Cardiac muscle cell (in vitro differentiated cells and primary cell): ENCODE measurements around the gene COPS2. TPM values are rescaled to one million over a fixed set of nuclear protein-coding genes. Genes with fewer than 3 reads are reported as not detected.

ENCODE experiments used
- DNase-seq, 2 donors: peaks; one replicate each; pipeline versions ENCODE4 v3.0.0 to v3.0.0-alpha.2; 2010 to 2017; ENCODE audit warnings: low read depth in 1 of 2, low spot score in 1 of 2
- H3K27ac ChIP-seq: fragments of 200-600 bp; sonication (generic); 2 replicates; pipeline ENCODE4 v1.5.1; 2016
- H3K27me3 ChIP-seq: fragments of 200-600 bp; sonication (generic); 2 replicates; pipeline ENCODE4 v1.6.0; 2016; ENCODE audit warnings: control low read depth
- H3K36me3 ChIP-seq: fragments of 200-600 bp; sonication (generic); 2 replicates; pipeline ENCODE4 v1.5.1; 2016; ENCODE audit warnings: control low read depth
- H3K4me1 ChIP-seq: fragments of 200-600 bp; sonication (generic); 2 replicates; pipeline ENCODE4 v1.8.1; 2017; ENCODE audit warnings: low read depth, mild to moderate bottlenecking, mixed run types
- H3K4me3 ChIP-seq: fragments of 200-600 bp; sonication (generic); 2 replicates; pipeline ENCODE4 v1.5.1; 2016; ENCODE audit warnings: mild to moderate bottlenecking
- H3K9me3 ChIP-seq: fragments of 200-600 bp; sonication (generic); 2 replicates; pipeline ENCODE4 v1.5.1; 2017; ENCODE audit warnings: low read depth, mild to moderate bottlenecking, control low read depth
- CTCF ChIP-seq: IDR thresholded peaks from 2 replicates; pipeline ENCODE4 v1.5.1; 2012; ENCODE audit warnings: low read depth, mild to moderate bottlenecking, low read length
- polyA plus RNA-seq: library from polyadenylated mRNA; unstranded; fragments of >200 nt; fragmentation: Nextera tagmentation; extraction: Ambion mirVana; gene quantifications from 2 replicates; pipeline ENCODE4 v1.2.1, GENCODE V29; 2016
- total RNA-seq: library from RNA; depleted of rRNA; stranded (reverse); fragments of >200 nt; gene quantifications from 2 replicates; pipeline ENCODE4 v1.2.3, GENCODE V29; 2016

COPS2 gene
- total and polyA plus RNA-seq, 2 experiments from 2014 or later, result 35.7 to 41.3 TPM

- TF ChIP-seq CTCF, result no peak
- Histone ChIP-seq H3K27ac (no peak overlapping the region), H3K4me1 (peaks cover 19% of the 10 kb centered on the region), H3K4me3 (no peak overlapping the region), H3K36me3 (no peaks in the 10 kb centered on the region), H3K9me3 (no peaks in the 10 kb centered on the region), H3K27me3 (no peaks in the 10 kb centered on the region)
- no peak for DNase-seq
Measured at GRCh38 chr15:49085696-49086459, 69.5 kb downstream of the COPS2 start.

- Histone ChIP-seq H3K4me1 (peaks cover 15% of the 10 kb centered on the region), H3K9me3 (no peaks in the 10 kb centered on the region), H3K27ac (no peak overlapping the region), H3K4me3 (no peak overlapping the region), H3K36me3 (no peaks in the 10 kb centered on the region), H3K27me3 (no peaks in the 10 kb centered on the region)
- no peak for DNase-seq
- no peak for TF ChIP-seq CTCF
Measured at GRCh38 chr15:49084285-49084570, 71.2 kb downstream of the COPS2 start.

GRCh38 chr15:49083401-49084284 lies 71.8 kb downstream of the COPS2 start:
- no peak for DNase-seq
- Histone ChIP-seq H3K36me3 (no peaks in the 10 kb centered on the region), H3K27me3 (no peaks in the 10 kb centered on the region), H3K9me3 (no peaks in the 10 kb centered on the region), H3K27ac (no peak overlapping the region), H3K4me1 (peaks cover 9% of the 10 kb centered on the region), H3K4me3 (no peak overlapping the region)
- TF ChIP-seq CTCF, result no peak

- peak in 1 of 2 donors; percentile 48 for DNase-seq
- H3K27ac ChIP-seq, result no peak overlapping the region
- H3K9me3 ChIP-seq, result no peaks in the 10 kb centered on the region
- no peaks in the 10 kb centered on the region for H3K27me3 ChIP-seq
- H3K4me1 ChIP-seq, result peaks cover 9% of the 10 kb centered on the region
- no peaks in the 10 kb centered on the region for H3K36me3 ChIP-seq
- TF ChIP-seq CTCF, result no peak
- H3K4me3 ChIP-seq, result no peak overlapping the region
Measured at GRCh38 chr15:49082960-49083359, 72.4 kb downstream of the COPS2 start.

GRCh38 chr15:49079340-49080039 lies 75.9 kb downstream of the COPS2 start:
- Histone ChIP-seq H3K4me1 (no peaks in the 10 kb centered on the region), H3K36me3 (no peaks in the 10 kb centered on the region), H3K27ac (no peak overlapping the region), H3K27me3 (no peaks in the 10 kb centered on the region), H3K9me3 (no peaks in the 10 kb centered on the region), H3K4me3 (no peak overlapping the region)
- DNase-seq, result no peak
- TF ChIP-seq CTCF, result no peak
